Upper lobe of left lung (tissue), 6 donors: ENCODE results near the gene PFKFB1. TPM values are rescaled to one million over a fixed set of nuclear protein-coding genes. Genes with fewer than 3 reads are reported as not detected.
A peak's percentile ranks its signal among the peaks of the same experiment; 100 is the strongest.

Experiments used
- ATAC-seq, 2 donors: fragments of 200-7000 bp; cut with Tn5 transposase; one replicate each; pipeline ENCODE4 v1.9.1; 2022; ENCODE audit warnings: mild to moderate bottlenecking in 2 of 2, moderate library complexity in 2 of 2; ENCODE audit not compliant: low FRiP score in 2 of 2
- DNase-seq, 2 donors: peaks; one replicate each; pipeline ENCODE4 v3.0.0-alpha.2; 2019 to 2020
- H3K27ac ChIP-seq, 4 donors: fragments of 200-600 bp; sonication (generic); one replicate each; pipeline ENCODE4 v1.5.1; 2016 to 2019
- H3K27me3 ChIP-seq, 4 donors: fragments of 200-600 bp; sonication (generic); one replicate each; pipeline ENCODE4 v1.5.1; 2017 to 2019
- H3K36me3 ChIP-seq, 4 donors: fragments of 200-600 bp; sonication (generic); one replicate each; pipeline ENCODE4 v1.5.1; 2016 to 2019
- H3K4me1 ChIP-seq, 4 donors: fragments of 200-600 bp; sonication (generic); one replicate each; pipeline ENCODE4 v1.5.1; 2018 to 2019
- H3K4me3 ChIP-seq, 4 donors: fragments of 200-600 bp; sonication (generic); one replicate each; pipeline ENCODE4 v1.5.1; 2017 to 2019; ENCODE audit warnings: mild to moderate bottlenecking in 2 of 4, moderate library complexity in 1 of 4
- H3K9me3 ChIP-seq, 4 donors: fragments of 200-600 bp; sonication (generic); one replicate each; pipeline ENCODE4 v1.5.1; 2018 to 2019
- CTCF ChIP-seq, 6 experiments: fragments of 450-650 bp in 4 of 6; fragments of 200-600 bp in 2 of 6; sonication (generic) in 2 of 6; IDR thresholded peaks; one replicate each; pipeline ENCODE4 v1.5.1; 2016 to 2019; ENCODE audit warnings: antibody characterized with exemption in 6 of 6
- EP300 ChIP-seq, 4 donors: sonication (generic); formaldehyde crosslinking; IDR thresholded peaks; one replicate each; pipeline ENCODE4 v1.5.1; 2017; ENCODE audit warnings: antibody characterized with exemption in 4 of 4, control low read depth in 2 of 4
- POLR2A ChIP-seq, 4 donors: fragments of 450-650 bp; IDR thresholded peaks; one replicate each; pipeline ENCODE4 v1.5.1; 2016 to 2017; ENCODE audit warnings: antibody characterized with exemption in 4 of 4, mild to moderate bottlenecking in 2 of 4
- POLR2AphosphoS5 ChIP-seq, 2 donors: sonication (generic); formaldehyde crosslinking; IDR thresholded peaks; one replicate each; pipeline ENCODE4 v1.5.1; 2017; ENCODE audit warnings: antibody characterized with exemption in 2 of 2
- WGBS, 2 donors: methylation state at CpG; one replicate each; pipeline ENCODE4 v1.1.5; 2017 to 2018; 5-methylcytosine and 5-hydroxymethylcytosine counted together
- total RNA-seq, 6 donors: library from RNA; depleted of rRNA in 4 of 6; stranded (reverse); fragments of >200 nt in 4 of 6; gene quantifications; one replicate each; pipeline versions ENCODE4 v1.1.0 to v1.2.1, GENCODE V29; 2016 to 2021
- donor health status: DM: no; HTN: no; CAD: no; lungs with moderate emphysema.
- donor health status: DM: no; HTN: yes; CAD: no; lungs with severe emphysema.

The PFKFB1 gene
- under 1 TPM in 2 of 6 donors, not detected in 4; 0.31 to 0.33 TPM for total RNA-seq

DNA sequence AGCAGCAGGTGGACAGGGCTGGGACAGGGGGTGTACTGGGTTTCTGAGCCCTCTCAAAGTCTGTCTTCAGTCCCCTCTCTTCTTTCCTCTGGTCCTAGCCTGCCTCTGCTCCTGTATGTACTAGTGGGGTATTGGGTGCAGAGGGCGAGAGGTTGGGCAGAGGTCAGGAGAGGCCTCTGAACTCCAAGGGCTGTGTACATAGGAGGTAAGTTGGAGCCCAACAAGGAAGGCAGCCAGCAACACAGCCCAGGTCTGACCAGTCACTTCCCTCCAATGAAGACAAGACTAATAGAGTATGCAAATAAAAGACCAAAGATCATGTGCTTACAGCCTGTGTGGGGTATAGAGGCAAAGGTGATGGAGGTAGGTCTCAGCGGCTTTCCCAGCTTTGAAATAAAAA, at the start of gene PFKFB1:
Gene PFKFB1, minus strand, starts transcription at position 90 of the 400 bp plus-strand sequence. CDS start 181 bp downstream, outside the sequence.
- Histone ChIP-seq H3K4me1 (no peaks in the 10 kb centered on the region), H3K27me3 (no peaks in the 10 kb centered on the region), H3K9me3 (no peaks in the 10 kb centered on the region), H3K36me3 (no peaks in the 10 kb centered on the region), H3K4me3 (no peak within 1 kb of the TSS), H3K27ac (no peak within 1 kb of the TSS)
- WGBS, 2 donors = 63 to 94% methylated on average over 2 of the region's 2 CpGs
- no peak for TF ChIP-seq CTCF (IDR thresholded peaks at IDR 0.05)
- TF ChIP-seq POLR2AphosphoS5 (IDR thresholded peaks at IDR 0.05) = no peak
- TF ChIP-seq EP300 (IDR thresholded peaks at IDR 0.05) = no peak
- no peak for TF ChIP-seq POLR2A (IDR thresholded peaks at IDR 0.05)
- no peak for ATAC-seq
- no peak for DNase-seq

DNA sequence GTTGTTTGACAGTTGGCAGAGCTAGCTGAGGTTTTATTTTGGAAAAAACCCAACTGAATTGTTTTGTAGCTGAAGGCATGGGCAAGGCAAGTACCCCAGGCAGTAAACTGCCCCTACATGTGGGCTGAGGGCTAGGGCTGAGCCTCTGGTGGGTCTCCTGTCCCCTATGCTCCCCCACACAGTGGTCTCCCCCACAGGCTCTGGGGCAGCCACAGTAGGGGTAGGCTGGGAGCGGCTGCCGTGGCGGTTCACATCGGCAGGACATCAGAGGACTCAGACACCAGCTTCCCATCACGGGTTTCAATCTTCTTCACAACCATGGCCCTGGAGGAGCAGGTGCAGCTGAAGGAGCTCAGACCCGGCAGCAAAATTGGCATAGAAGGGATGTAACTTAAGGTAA, 47.5 kb upstream of the PFKFB1 start:
- no peak overlapping the region for H3K27ac ChIP-seq
- 95 to 100% methylated on average over 1 to 5 of the region's 6 CpGs for WGBS, 2 donors
- H3K36me3 ChIP-seq = no peaks in the 10 kb centered on the region
- ATAC-seq (no peak), DNase-seq (peak in 1 of 2 donors; percentile 10)
- H3K27me3 ChIP-seq = no peaks in the 10 kb centered on the region
- no peak overlapping the region for H3K4me3 ChIP-seq
- H3K9me3 ChIP-seq = no peaks in the 10 kb centered on the region
- no peaks in the 10 kb centered on the region for H3K4me1 ChIP-seq
- TF ChIP-seq POLR2A (IDR thresholded peaks at IDR 0.05) (no peak), POLR2AphosphoS5 (IDR thresholded peaks at IDR 0.05) (no peak), EP300 (IDR thresholded peaks at IDR 0.05) (no peak), CTCF (IDR thresholded peaks at IDR 0.05) (no peak)

GRCh38 chrX:55039471-55039870, 45.5 kb upstream of the PFKFB1 start:
- no peak for TF ChIP-seq POLR2A (IDR thresholded peaks at IDR 0.05)
- ATAC-seq = no peak
- no peaks in the 10 kb centered on the region for H3K4me1 ChIP-seq
- no peaks in the 10 kb centered on the region for H3K27me3 ChIP-seq
- no peak for DNase-seq
- no peak overlapping the region for H3K4me3 ChIP-seq
- H3K9me3 ChIP-seq = no peaks in the 10 kb centered on the region
- H3K36me3 ChIP-seq = no peaks in the 10 kb centered on the region
- no peak overlapping the region for H3K27ac ChIP-seq
- 82 to 96% methylated on average over 3 of the region's 3 CpGs for WGBS, 2 donors

DNA sequence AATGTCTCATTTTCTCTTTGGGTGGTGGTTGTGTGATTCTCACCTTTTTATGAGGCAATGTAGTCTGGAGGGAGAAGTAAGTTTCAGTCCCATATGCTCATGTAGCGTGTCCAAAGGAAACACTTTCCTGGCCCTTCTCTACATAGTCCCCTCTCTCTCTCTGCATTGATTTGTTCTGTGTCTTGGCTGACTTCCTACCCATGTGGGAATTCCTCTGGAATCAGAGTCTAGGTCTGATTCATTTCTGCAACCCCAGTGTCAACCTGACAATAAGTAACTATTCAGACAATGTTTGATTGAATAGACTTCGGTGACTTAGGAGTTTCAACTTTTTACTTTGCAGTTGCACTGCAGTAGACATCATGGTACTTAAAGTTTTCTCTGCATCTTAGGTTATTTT, 39.4 kb upstream of the PFKFB1 start:
- no peak overlapping the region for H3K27ac ChIP-seq
- no peaks in the 10 kb centered on the region for H3K9me3 ChIP-seq
- no peak for ATAC-seq
- no peak for DNase-seq
- no peak for TF ChIP-seq CTCF (IDR thresholded peaks at IDR 0.05)
- no peak for TF ChIP-seq POLR2AphosphoS5 (IDR thresholded peaks at IDR 0.05)
- TF ChIP-seq POLR2A (IDR thresholded peaks at IDR 0.05) = no peak
- TF ChIP-seq EP300 (IDR thresholded peaks at IDR 0.05) = no peak
- no peak overlapping the region for H3K4me3 ChIP-seq
- H3K36me3 ChIP-seq = no peaks in the 10 kb centered on the region
- 86 to 91% methylated on average over 2 of the region's 2 CpGs for WGBS, 2 donors
- no peaks in the 10 kb centered on the region for H3K4me1 ChIP-seq
- no peaks in the 10 kb centered on the region for H3K27me3 ChIP-seq

- H3K4me1 ChIP-seq = no peaks in the 10 kb centered on the region
- no peaks in the 10 kb centered on the region for H3K36me3 ChIP-seq
- DNase-seq (no peak), ATAC-seq (no peak)
- TF ChIP-seq CTCF (IDR thresholded peaks at IDR 0.05) (no peak), EP300 (IDR thresholded peaks at IDR 0.05) (no peak), POLR2A (IDR thresholded peaks at IDR 0.05) (no peak), POLR2AphosphoS5 (IDR thresholded peaks at IDR 0.05) (no peak)
- H3K27me3 ChIP-seq = no peaks in the 10 kb centered on the region
- H3K9me3 ChIP-seq = no peaks in the 10 kb centered on the region
- no peak within 1 kb of the TSS for H3K4me3 ChIP-seq
- no peak within 1 kb of the TSS for H3K27ac ChIP-seq
- WGBS, 2 donors = 60 to 80% methylated on average over 7 of the region's 7 CpGs
Measured at GRCh38 chrX:55030271-55031205, 36.5 kb upstream of the PFKFB1 start, which contains the start of gene ALAS2. TSS of gene ALAS2 (minus strand) at chrX:55030977. CDS start at chrX:55026000, 4,977 bp downstream.
